Activated T-helper 17 cell treated with anti-CD3 and anti-CD28 coated beads, Interleukin-2, amount 50 U/mL, for 72 hours (primary cell): Measurements from ENCODE around the gene CCDC85C. TPM values are rescaled to one million over a fixed set of nuclear protein-coding genes. Genes with fewer than 3 reads are reported as not detected.

Experiments
- ATAC-seq: fragments of 150-1000 bp; cut with Tn5 transposase; replicated peaks from 2 replicates; pipeline ENCODE4 v1.10.0; 2021; ENCODE audit warnings: mild to moderate bottlenecking, moderate library complexity
- H3K27ac Mint-ChIP-seq: one replicate; pipeline ENCODE4 v1.8.0; 2022; ENCODE audit warnings: mixed read lengths
- H3K27me3 Mint-ChIP-seq: one replicate; pipeline ENCODE4 v1.8.0; 2022; ENCODE audit warnings: mixed read lengths
- H3K36me3 Mint-ChIP-seq: one replicate; pipeline ENCODE4 v1.8.0; 2022; ENCODE audit warnings: low read depth, mild to moderate bottlenecking, mixed read lengths
- H3K4me1 Mint-ChIP-seq: one replicate; pipeline ENCODE4 v1.8.0; 2022; ENCODE audit warnings: mixed read lengths
- H3K4me3 Mint-ChIP-seq: one replicate; pipeline ENCODE4 v1.8.0; 2022; ENCODE audit warnings: mild to moderate bottlenecking, mixed read lengths
- H3K9me3 Mint-ChIP-seq: one replicate; pipeline ENCODE4 v1.8.0; 2022; ENCODE audit warnings: mixed read lengths
- total RNA-seq, 2 donors: library from RNA; stranded (reverse); gene quantifications; one replicate each; pipeline ENCODE4 v1.2.3, GENCODE V29; 2022

CCDC85C gene
- total RNA-seq, 2 donors from 2014 or later = 2.8 to 3.4 TPM

- Mint-ChIP-seq H3K4me1 (peaks cover 12% of the 10 kb centered on the region), H3K9me3 (no peaks in the 10 kb centered on the region), H3K4me3 (no peak overlapping the region), H3K27ac (no peak overlapping the region), H3K27me3 (no peaks in the 10 kb centered on the region), H3K36me3 (no peaks in the 10 kb centered on the region)
- no peak for ATAC-seq
Observed at GRCh38 chr14:99592933-99593753, 10.9 kb downstream of the CCDC85C start.

- ATAC-seq = no peak
- H3K4me3 Mint-ChIP-seq = no peak overlapping the region
Observed at GRCh38 chr14:99592394-99592793, 11.6 kb downstream of the CCDC85C start.

GRCh38 chr14:99590746-99591555 is 13.1 kb downstream of the CCDC85C start:
- H3K36me3 Mint-ChIP-seq = no peaks in the 10 kb centered on the region
- H3K4me3 Mint-ChIP-seq = no peak overlapping the region
- no peaks in the 10 kb centered on the region for H3K9me3 Mint-ChIP-seq
- no peak for ATAC-seq
- no peak overlapping the region for H3K27ac Mint-ChIP-seq
- H3K27me3 Mint-ChIP-seq = no peaks in the 10 kb centered on the region
- peaks cover 12% of the 10 kb centered on the region for H3K4me1 Mint-ChIP-seq

More at GRCh38 chr14:99592394-99592793, 11.6 kb downstream of the CCDC85C start:
- H3K4me1 Mint-ChIP-seq = peaks cover 12% of the 10 kb centered on the region
- H3K9me3 Mint-ChIP-seq = no peaks in the 10 kb centered on the region
- H3K27ac Mint-ChIP-seq = peak overlapping the region; percentile 49
- H3K27me3 Mint-ChIP-seq = no peaks in the 10 kb centered on the region
- H3K36me3 Mint-ChIP-seq = no peaks in the 10 kb centered on the region

- no peaks in the 10 kb centered on the region for H3K27me3 Mint-ChIP-seq
Observed at GRCh38 chr14:99589651-99590530, 14.1 kb downstream of the CCDC85C start.

GRCh38 chr14:99589031-99589441 is 15.0 kb downstream of the CCDC85C start:
- no peaks in the 10 kb centered on the region for H3K36me3 Mint-ChIP-seq
- no peaks in the 10 kb centered on the region for H3K27me3 Mint-ChIP-seq
- H3K27ac Mint-ChIP-seq = no peak overlapping the region
- no peak overlapping the region for H3K4me3 Mint-ChIP-seq
- H3K9me3 Mint-ChIP-seq = no peaks in the 10 kb centered on the region
- no peak for ATAC-seq
- H3K4me1 Mint-ChIP-seq = peaks cover 5% of the 10 kb centered on the region

More at GRCh38 chr14:99589651-99590530, 14.1 kb downstream of the CCDC85C start:
- no peak overlapping the region for H3K4me3 Mint-ChIP-seq
- H3K9me3 Mint-ChIP-seq = no peaks in the 10 kb centered on the region
- no peak overlapping the region for H3K27ac Mint-ChIP-seq
- H3K36me3 Mint-ChIP-seq = no peaks in the 10 kb centered on the region
- H3K4me1 Mint-ChIP-seq = peaks cover 7% of the 10 kb centered on the region
- no peak for ATAC-seq

- Mint-ChIP-seq H3K27me3 (no peaks in the 10 kb centered on the region), H3K4me3 (no peak overlapping the region), H3K9me3 (no peaks in the 10 kb centered on the region), H3K36me3 (no peaks in the 10 kb centered on the region), H3K27ac (peak overlapping the region; percentile 41), H3K4me1 (peaks cover 5% of the 10 kb centered on the region)
- ATAC-seq = no peak
Observed at GRCh38 chr14:99587460-99588278, 16.3 kb downstream of the CCDC85C start.

- Mint-ChIP-seq H3K9me3 (no peaks in the 10 kb centered on the region), H3K4me3 (no peak overlapping the region), H3K4me1 (peaks cover under 1% of the 10 kb centered on the region), H3K36me3 (no peaks in the 10 kb centered on the region), H3K27me3 (no peaks in the 10 kb centered on the region), H3K27ac (no peak overlapping the region)
- ATAC-seq = no peak
Observed at GRCh38 chr14:99586761-99587459, 17.1 kb downstream of the CCDC85C start.

GRCh38 chr14:99586054-99586760 is 17.8 kb downstream of the CCDC85C start:
- Mint-ChIP-seq H3K4me1 (no peaks in the 10 kb centered on the region), H3K27me3 (no peaks in the 10 kb centered on the region), H3K4me3 (no peak overlapping the region), H3K9me3 (no peaks in the 10 kb centered on the region), H3K36me3 (no peaks in the 10 kb centered on the region), H3K27ac (no peak overlapping the region)
- no peak for ATAC-seq

GRCh38 chr14:99584823-99585222 is 19.2 kb downstream of the CCDC85C start:
- Mint-ChIP-seq H3K36me3 (no peaks in the 10 kb centered on the region), H3K27me3 (no peaks in the 10 kb centered on the region), H3K4me1 (no peaks in the 10 kb centered on the region), H3K9me3 (no peaks in the 10 kb centered on the region), H3K4me3 (no peak overlapping the region), H3K27ac (no peak overlapping the region)
- ATAC-seq = no peak

- Mint-ChIP-seq H3K36me3 (no peaks in the 10 kb centered on the region), H3K27ac (no peak overlapping the region), H3K9me3 (no peaks in the 10 kb centered on the region), H3K4me3 (no peak overlapping the region), H3K4me1 (no peaks in the 10 kb centered on the region), H3K27me3 (no peaks in the 10 kb centered on the region)
- ATAC-seq = no peak
Observed at GRCh38 chr14:99581938-99582337, 22.1 kb downstream of the CCDC85C start.

GRCh38 chr14:99581374-99581773 is 22.6 kb downstream of the CCDC85C start:
- H3K27me3 Mint-ChIP-seq = no peaks in the 10 kb centered on the region
- ATAC-seq = no peak
- no peaks in the 10 kb centered on the region for H3K9me3 Mint-ChIP-seq
- no peaks in the 10 kb centered on the region for H3K4me1 Mint-ChIP-seq
- H3K4me3 Mint-ChIP-seq = no peak overlapping the region
- no peaks in the 10 kb centered on the region for H3K36me3 Mint-ChIP-seq
- H3K27ac Mint-ChIP-seq = no peak overlapping the region

- no peak overlapping the region for H3K27ac Mint-ChIP-seq
- H3K36me3 Mint-ChIP-seq = no peaks in the 10 kb centered on the region
- H3K4me3 Mint-ChIP-seq = no peak overlapping the region
- H3K4me1 Mint-ChIP-seq = peaks cover 8% of the 10 kb centered on the region
- ATAC-seq = no peak
- no peaks in the 10 kb centered on the region for H3K9me3 Mint-ChIP-seq
- no peaks in the 10 kb centered on the region for H3K27me3 Mint-ChIP-seq
Observed at GRCh38 chr14:99579903-99580571, 24.0 kb downstream of the CCDC85C start.
